Sigmoid colon (tissue), 7 donors: ENCODE results near the gene BST1. TPM values are rescaled to one million over a fixed set of nuclear protein-coding genes. Genes with fewer than 3 reads are reported as not detected.
A peak's percentile ranks its signal among the peaks of the same experiment; 100 is the strongest.

Source experiments
- DNase-seq: peaks from one replicate; pipeline ENCODE4 v3.0.0-alpha.2; 2019
- H3K27ac ChIP-seq, 4 donors: fragments of 200-600 bp; sonication (generic); one replicate each; pipeline ENCODE4 v1.5.1; 2016 to 2019; ENCODE audit warnings: mild to moderate bottlenecking in 1 of 4
- H3K27me3 ChIP-seq, 3 donors: fragments of 200-600 bp; sonication (generic); one replicate each; pipeline ENCODE4 v1.5.1; 2019; ENCODE audit warnings: mild to moderate bottlenecking in 1 of 3
- H3K36me3 ChIP-seq, 4 donors: fragments of 200-600 bp; sonication (generic); one replicate each; pipeline ENCODE4 v1.5.1; 2016 to 2019
- H3K4me1 ChIP-seq, 4 donors: fragments of 200-600 bp; sonication (generic); one replicate each; pipeline ENCODE4 v1.5.1; 2017 to 2019
- H3K4me3 ChIP-seq, 4 donors: fragments of 200-600 bp; sonication (generic); one replicate each; pipeline ENCODE4 v1.5.1; 2017 to 2019; ENCODE audit warnings: mild to moderate bottlenecking in 2 of 4, moderate library complexity in 1 of 4
- H3K9me3 ChIP-seq, 4 donors: fragments of 200-600 bp in 3 of 4; sonication (generic) in 3 of 4; one replicate each; pipeline versions ENCODE4 v1.5.1 to v1.6.1; 2013 to 2019
- CTCF ChIP-seq, 4 experiments: fragments of 450-650 bp in 3 of 4; fragments of 200-600 bp in 1 of 4; IDR thresholded peaks; one replicate each; pipeline ENCODE4 v1.5.1; 2016 to 2019; ENCODE audit warnings: antibody characterized with exemption in 4 of 4, mild to moderate bottlenecking in 3 of 4, moderate library complexity in 2 of 4
- EP300 ChIP-seq, 4 donors: sonication (generic); formaldehyde crosslinking; IDR thresholded peaks; one replicate each; pipeline ENCODE4 v1.6.1; 2017; ENCODE audit warnings: antibody characterized with exemption in 4 of 4
- POLR2A ChIP-seq, 2 donors: fragments of 450-650 bp; IDR thresholded peaks; one replicate each; pipeline ENCODE4 v1.6.1; 2016; ENCODE audit warnings: antibody characterized with exemption in 2 of 2, mild to moderate bottlenecking in 2 of 2, moderate library complexity in 2 of 2
- POLR2AphosphoS5 ChIP-seq, 4 donors: sonication (generic); formaldehyde crosslinking; IDR thresholded peaks; one replicate each; pipeline ENCODE4 v1.6.1; 2017; ENCODE audit warnings: antibody characterized with exemption in 4 of 4
- WGBS, 2 donors: extraction: QIAGEN DNeasy Blood & Tissue Kit; methylation state at CpG; one replicate each; pipeline ENCODE4 v1.1.7; 2013; 5-methylcytosine and 5-hydroxymethylcytosine counted together
- intact Hi-C: fragments of 100-400 bp; cut with DNase I; formaldehyde crosslinking; loops from one replicate; pipeline ENCODE4 v1.15.1; 2023
- polyA plus RNA-seq, 3 donors: library from polyadenylated mRNA; stranded (reverse); fragments of 200-250 nt; gene quantifications; one replicate each; pipeline ENCODE4 v1.2.3, GENCODE V29; 2013
- total RNA-seq, 4 donors: library from RNA; depleted of rRNA; stranded (reverse); fragments of >200 nt; gene quantifications; one replicate each; pipeline ENCODE4 v1.1.0, GENCODE V29; 2016
- donor health status: healthy with polysubstance abuse.
- donor health status: Bipolar disorder and iron deficiency.
- donor health status: healthy.

Gene BST1
- total and polyA plus RNA-seq, 7 donors, result 4.8 to 11.8 (median 5.4) TPM

- intact Hi-C loops, result no loop called here
- no peaks in the 10 kb centered on the region for H3K9me3 ChIP-seq
- H3K4me1 ChIP-seq, result no peaks in the 10 kb centered on the region
- no peak overlapping the region for H3K4me3 ChIP-seq
- H3K36me3 ChIP-seq, result no peaks in the 10 kb centered on the region
- no peak for TF ChIP-seq POLR2A (IDR thresholded peaks at IDR 0.05)
- no peak for TF ChIP-seq CTCF (IDR thresholded peaks at IDR 0.05)
- TF ChIP-seq EP300 (IDR thresholded peaks at IDR 0.05), result no peak
- TF ChIP-seq POLR2AphosphoS5 (IDR thresholded peaks at IDR 0.05), result no peak
- H3K27ac ChIP-seq, result no peak overlapping the region
- no peaks in the 10 kb centered on the region for H3K27me3 ChIP-seq
- DNase-seq, result no peak
- 87 to 95% methylated on average over 3 of the region's 3 CpGs for WGBS, 2 donors
Measured at GRCh38 chr4:15675356-15675755, 27.5 kb upstream of the BST1 start.

GRCh38 chr4:15676039-15676438 is 26.8 kb upstream of the BST1 start:
- DNase-seq, result no peak
- H3K27me3 ChIP-seq, result no peaks in the 10 kb centered on the region
- H3K27ac ChIP-seq, result no peak overlapping the region
- H3K36me3 ChIP-seq, result no peaks in the 10 kb centered on the region
- intact Hi-C loops, result no loop called here
- 96 to 98% methylated on average over 1 of the region's 1 CpG for WGBS, 2 donors
- no peaks in the 10 kb centered on the region for H3K9me3 ChIP-seq
- H3K4me1 ChIP-seq, result peaks cover 0 to 2% (median 2%) of the 10 kb centered on the region in 4 donors
- no peak for TF ChIP-seq CTCF (IDR thresholded peaks at IDR 0.05)
- no peak for TF ChIP-seq POLR2AphosphoS5 (IDR thresholded peaks at IDR 0.05)
- no peak for TF ChIP-seq EP300 (IDR thresholded peaks at IDR 0.05)
- no peak overlapping the region for H3K4me3 ChIP-seq

- Histone ChIP-seq H3K27ac (no peak overlapping the region), H3K36me3 (no peaks in the 10 kb centered on the region), H3K4me3 (no peak overlapping the region), H3K27me3 (no peaks in the 10 kb centered on the region), H3K4me1 (peaks cover 0 to 6% (median 5%) of the 10 kb centered on the region in 4 donors), H3K9me3 (no peaks in the 10 kb centered on the region)
- intact Hi-C loops, result no loop called here
- WGBS, 2 donors, result 96% methylated on average over 6 of the region's 6 CpGs
- TF ChIP-seq EP300 (IDR thresholded peaks at IDR 0.05) (no peak), POLR2A (IDR thresholded peaks at IDR 0.05) (no peak), CTCF (IDR thresholded peaks at IDR 0.05) (no peak), POLR2AphosphoS5 (IDR thresholded peaks at IDR 0.05) (no peak)
- no peak for DNase-seq
Measured at GRCh38 chr4:15676899-15677298, 26.0 kb upstream of the BST1 start.

- H3K4me1 ChIP-seq, result peaks cover 0 to 10% (median 7%) of the 10 kb centered on the region in 4 donors
- WGBS, 2 donors, result 39 to 80% methylated on average over 2 of the region's 2 CpGs
- intact Hi-C loops, result no loop called here
- TF ChIP-seq CTCF (IDR thresholded peaks at IDR 0.05) (no peak), POLR2A (IDR thresholded peaks at IDR 0.05) (no peak), EP300 (IDR thresholded peaks at IDR 0.05) (no peak), POLR2AphosphoS5 (IDR thresholded peaks at IDR 0.05) (no peak)
- no peaks in the 10 kb centered on the region for H3K36me3 ChIP-seq
- no peaks in the 10 kb centered on the region for H3K27me3 ChIP-seq
- H3K4me3 ChIP-seq, result no peak overlapping the region
- no peak for DNase-seq
- H3K27ac ChIP-seq, result no peak overlapping the region
- no peaks in the 10 kb centered on the region for H3K9me3 ChIP-seq
Measured at GRCh38 chr4:15677507-15677988, 25.3 kb upstream of the BST1 start.

- H3K9me3 ChIP-seq, result no peaks in the 10 kb centered on the region
- peaks cover 0 to 11% (median 0%) of the 10 kb centered on the region in 4 donors for H3K36me3 ChIP-seq
- DNase-seq, result no peak
- 2% methylated on average over 14 of the region's 14 CpGs for WGBS, 2 donors
- H3K27ac ChIP-seq, result peak overlapping the region; percentile 82 to 94 (median 88)
- H3K4me1 ChIP-seq, result peaks cover 0 to 28% (median 19%) of the 10 kb centered on the region in 4 donors
- no peaks in the 10 kb centered on the region for H3K27me3 ChIP-seq
- peak overlapping the region; percentile 62 to 81 (median 72) for H3K4me3 ChIP-seq
- no peak for TF ChIP-seq POLR2A (IDR thresholded peaks at IDR 0.05)
- TF ChIP-seq CTCF (IDR thresholded peaks at IDR 0.05), result no peak
- TF ChIP-seq POLR2AphosphoS5 (IDR thresholded peaks at IDR 0.05), result no peak
- TF ChIP-seq EP300 (IDR thresholded peaks at IDR 0.05), result no peak
- intact Hi-C loops, result no loop called here
Measured at GRCh38 chr4:15681067-15681371, 21.8 kb upstream of the BST1 start.
